Astrocyte (in vitro differentiated cells and primary cell): ENCODE measurements around the gene PFDN6. TPM values are rescaled to one million over a fixed set of nuclear protein-coding genes. Genes with fewer than 3 reads are reported as not detected.
A peak's percentile ranks its signal among the peaks of the same experiment; 100 is the strongest.

Source experiments
- DNase-seq: peaks from one replicate; pipeline ENCODE4 v3.0.0-alpha.2; 2010; ENCODE audit warnings: low read depth
- FAIRE-seq: peaks from 2 replicates; lab custom pipeline; 2011; peaks lifted over from hg19 to GRCh38; lab: Jason Lieb, UNC
- H2AFZ ChIP-seq: 2 replicates; pipeline ENCODE4 v1.6.0; 2012; ENCODE audit warnings: low read depth, low read length, inconsistent platforms
- H3K27ac ChIP-seq: 2 replicates; pipeline ENCODE4 v1.5.1; 2011; ENCODE audit warnings: low read depth, low read length, inconsistent platforms
- H3K27me3 ChIP-seq: 2 replicates; pipeline ENCODE4 v1.6.0; 2011; ENCODE audit warnings: low read length, inconsistent platforms; ENCODE audit not compliant: insufficient read depth
- H3K36me3 ChIP-seq: 2 replicates; pipeline ENCODE4 v1.5.1; 2011; ENCODE audit warnings: low read length, inconsistent platforms; ENCODE audit not compliant: insufficient read depth
- H3K4me1 ChIP-seq: 2 replicates; pipeline ENCODE4 v1.5.1; 2011; ENCODE audit warnings: low read length, inconsistent platforms; ENCODE audit not compliant: insufficient read depth
- H3K4me2 ChIP-seq: 2 replicates; pipeline ENCODE4 v1.6.0; 2012; ENCODE audit warnings: low read length, inconsistent platforms
- H3K4me3 ChIP-seq: 2 replicates; pipeline ENCODE4 v1.5.1; 2011; ENCODE audit warnings: low read depth, mild to moderate bottlenecking, low read length, inconsistent platforms; ENCODE audit not compliant: insufficient read depth
- H3K79me2 ChIP-seq: 2 replicates; pipeline ENCODE4 v1.6.0; 2012; ENCODE audit warnings: mild to moderate bottlenecking, low read length, inconsistent platforms; ENCODE audit not compliant: insufficient read depth
- H3K9ac ChIP-seq: 2 replicates; pipeline ENCODE4 v1.6.0; 2012; ENCODE audit warnings: mild to moderate bottlenecking, low read length, inconsistent platforms
- H3K9me3 ChIP-seq: 2 replicates; pipeline ENCODE4 v1.5.1; 2012; ENCODE audit warnings: low read depth, mild to moderate bottlenecking, low read length, inconsistent platforms; ENCODE audit not compliant: insufficient read depth
- H4K20me1 ChIP-seq: 2 replicates; pipeline ENCODE4 v1.6.0; 2012; ENCODE audit warnings: low read length, inconsistent platforms; ENCODE audit not compliant: insufficient read depth
- H3K27ac Mint-ChIP-seq: one replicate; pipeline ENCODE4 v1.8.0; 2021; ENCODE audit warnings: mild to moderate bottlenecking, mixed read lengths; ENCODE audit not compliant: unreplicated experiment
- H3K27me3 Mint-ChIP-seq: one replicate; pipeline ENCODE4 v1.8.0; 2021; ENCODE audit warnings: low read depth, mixed read lengths; ENCODE audit not compliant: unreplicated experiment
- H3K36me3 Mint-ChIP-seq: one replicate; pipeline ENCODE4 v1.8.0; 2021; ENCODE audit warnings: low read depth, mixed read lengths; ENCODE audit not compliant: unreplicated experiment
- H3K4me1 Mint-ChIP-seq: one replicate; pipeline ENCODE4 v1.8.0; 2021; ENCODE audit warnings: low read depth, mixed read lengths; ENCODE audit not compliant: unreplicated experiment
- H3K4me3 Mint-ChIP-seq: one replicate; pipeline ENCODE4 v1.8.0; 2021; ENCODE audit warnings: mild to moderate bottlenecking, moderate library complexity, mixed read lengths; ENCODE audit not compliant: unreplicated experiment
- H3K9me3 Mint-ChIP-seq: one replicate; pipeline ENCODE4 v1.8.0; 2021; ENCODE audit warnings: mild to moderate bottlenecking, mixed read lengths; ENCODE audit not compliant: unreplicated experiment
- EZH2 ChIP-seq: IDR thresholded peaks from 2 replicates; pipeline ENCODE4 v1.6.1; 2012; ENCODE audit warnings: mild to moderate bottlenecking, low read length, inconsistent platforms; ENCODE audit not compliant: insufficient read depth
- total RNA-seq: library from RNA; stranded (reverse); gene quantifications from 2 replicates; pipeline ENCODE4 v1.2.1, GENCODE V29; 2021
- TF ChIP-seq, protein P1 (sequence below): IDR thresholded peaks from 2 replicates; pipeline ENCODE4 v1.5.1; 2011; ENCODE audit warnings: low read depth, mild to moderate bottlenecking, inconsistent platforms, low read length, moderate library complexity; ENCODE audit not compliant: insufficient read depth

The PFDN6 gene
- total RNA-seq, 1 donor from 2014 or later: 56.7 TPM

DNA sequence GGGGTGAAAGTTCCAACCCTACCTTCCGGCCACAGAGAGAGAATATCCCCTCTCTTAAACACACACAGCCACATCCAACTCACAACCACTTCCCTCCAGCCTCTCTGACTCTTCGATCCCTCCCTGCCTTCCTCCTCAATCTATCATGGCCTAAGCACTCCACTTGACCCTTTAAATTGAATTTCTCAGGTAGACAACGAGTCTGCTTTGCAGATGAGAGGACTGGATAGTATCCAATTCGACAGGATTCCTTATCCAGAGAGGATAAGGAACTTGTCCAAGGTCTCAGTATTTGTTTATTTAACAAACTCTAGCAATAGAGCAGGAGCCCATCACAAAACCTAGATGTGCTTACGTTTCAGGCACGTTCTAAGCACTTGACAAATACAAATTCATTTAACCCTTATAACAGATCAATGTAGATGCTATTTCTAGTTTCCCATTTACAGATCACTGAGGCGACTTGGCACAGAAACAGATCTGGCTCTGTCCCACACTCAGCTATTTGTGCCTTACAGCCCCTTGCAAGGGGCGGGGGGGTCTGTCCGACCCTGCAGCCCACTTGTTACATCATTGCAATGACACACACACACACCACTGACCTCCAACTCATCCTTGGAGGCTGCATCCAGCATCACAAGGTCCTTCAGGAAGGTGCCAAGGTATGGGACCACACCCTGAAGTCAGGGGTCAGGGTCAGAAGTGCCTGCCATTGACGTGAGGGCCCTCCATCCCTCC lies 4.9 kb downstream of the PFDN6 start:
- Histone ChIP-seq H3K9me3 (no peaks in the 10 kb centered on the region), H3K4me1 (peaks cover 15% of the 10 kb centered on the region), H3K4me2 (no peak overlapping the region), H2AFZ (no peak overlapping the region), H3K79me2 (peaks cover 40% of the 10 kb centered on the region), H3K27me3 (no peaks in the 10 kb centered on the region), H3K27ac (no peak overlapping the region), H3K9ac (no peak overlapping the region), H3K36me3 (peaks cover 12% of the 10 kb centered on the region), H3K4me3 (no peak overlapping the region), H4K20me1 (peaks cover 5% of the 10 kb centered on the region)
- H3K27ac Mint-ChIP-seq: peak overlapping the region; percentile 41
- H3K4me3 Mint-ChIP-seq: peak overlapping the region; percentile 68
- H3K9me3 Mint-ChIP-seq: no peaks in the 10 kb centered on the region
- no peak for FAIRE-seq
- no peaks in the 10 kb centered on the region for H3K27me3 Mint-ChIP-seq
- no peak for DNase-seq
- TF ChIP-seq, protein P1, sequence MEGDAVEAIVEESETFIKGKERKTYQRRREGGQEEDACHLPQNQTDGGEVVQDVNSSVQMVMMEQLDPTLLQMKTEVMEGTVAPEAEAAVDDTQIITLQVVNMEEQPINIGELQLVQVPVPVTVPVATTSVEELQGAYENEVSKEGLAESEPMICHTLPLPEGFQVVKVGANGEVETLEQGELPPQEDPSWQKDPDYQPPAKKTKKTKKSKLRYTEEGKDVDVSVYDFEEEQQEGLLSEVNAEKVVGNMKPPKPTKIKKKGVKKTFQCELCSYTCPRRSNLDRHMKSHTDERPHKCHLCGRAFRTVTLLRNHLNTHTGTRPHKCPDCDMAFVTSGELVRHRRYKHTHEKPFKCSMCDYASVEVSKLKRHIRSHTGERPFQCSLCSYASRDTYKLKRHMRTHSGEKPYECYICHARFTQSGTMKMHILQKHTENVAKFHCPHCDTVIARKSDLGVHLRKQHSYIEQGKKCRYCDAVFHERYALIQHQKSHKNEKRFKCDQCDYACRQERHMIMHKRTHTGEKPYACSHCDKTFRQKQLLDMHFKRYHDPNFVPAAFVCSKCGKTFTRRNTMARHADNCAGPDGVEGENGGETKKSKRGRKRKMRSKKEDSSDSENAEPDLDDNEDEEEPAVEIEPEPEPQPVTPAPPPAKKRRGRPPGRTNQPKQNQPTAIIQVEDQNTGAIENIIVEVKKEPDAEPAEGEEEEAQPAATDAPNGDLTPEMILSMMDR: no peak
- TF ChIP-seq EZH2: no peak
- peaks cover 2% of the 10 kb centered on the region for H3K36me3 Mint-ChIP-seq
- H3K4me1 Mint-ChIP-seq: peaks cover 12% of the 10 kb centered on the region

DNA sequence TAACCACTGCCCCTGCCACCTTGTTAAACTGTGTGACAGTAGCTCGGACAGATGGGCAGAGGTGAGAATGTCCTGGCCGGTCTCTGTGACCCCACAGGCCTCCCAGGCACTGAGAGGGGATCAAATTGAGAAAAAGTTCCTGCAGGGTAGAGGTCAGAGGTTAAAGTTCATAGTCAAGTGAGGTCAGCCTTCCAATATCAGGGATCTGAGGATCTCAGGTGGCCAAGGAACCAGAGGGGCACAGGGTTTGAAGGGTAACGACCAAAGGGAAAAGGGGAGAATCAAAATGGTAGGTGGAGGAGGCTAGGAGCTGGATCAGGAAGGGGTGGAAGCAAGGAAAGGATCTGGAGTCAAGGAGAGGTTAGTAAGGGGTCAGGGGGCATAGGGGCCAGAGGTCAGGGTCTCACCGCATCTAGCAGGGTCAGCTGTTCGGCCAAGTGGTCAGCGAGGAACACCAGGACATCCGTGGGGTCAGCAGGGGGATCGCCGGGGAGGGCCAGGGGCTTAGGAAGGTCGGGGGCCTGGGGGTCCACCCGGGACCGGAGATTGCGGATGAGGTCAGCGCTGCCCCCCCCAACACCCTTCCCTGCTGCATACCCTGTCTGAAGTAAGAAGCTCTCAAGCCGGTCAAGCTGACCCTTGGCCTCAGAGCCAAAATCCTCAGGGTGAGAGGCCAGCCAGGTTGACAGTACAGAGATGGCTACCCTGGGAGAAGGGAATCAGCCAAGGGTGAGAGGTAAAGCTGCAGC lies 6.4 kb downstream of the PFDN6 start:
- peaks cover 12% of the 10 kb centered on the region for H3K4me1 Mint-ChIP-seq
- H3K36me3 Mint-ChIP-seq: peaks cover 7% of the 10 kb centered on the region
- Histone ChIP-seq H3K4me2 (no peak overlapping the region), H3K9ac (no peak overlapping the region), H3K4me1 (peaks cover 8% of the 10 kb centered on the region), H3K4me3 (no peak overlapping the region), H4K20me1 (peaks cover 14% of the 10 kb centered on the region), H2AFZ (no peak overlapping the region), H3K79me2 (peaks cover 26% of the 10 kb centered on the region), H3K9me3 (no peaks in the 10 kb centered on the region), H3K27ac (no peak overlapping the region), H3K27me3 (no peaks in the 10 kb centered on the region), H3K36me3 (peaks cover 12% of the 10 kb centered on the region)
- TF ChIP-seq EZH2: no peak
- TF ChIP-seq, protein P1: no peak
- DNase-seq: no peak
- no peak overlapping the region for H3K27ac Mint-ChIP-seq
- H3K9me3 Mint-ChIP-seq: no peaks in the 10 kb centered on the region
- no peaks in the 10 kb centered on the region for H3K27me3 Mint-ChIP-seq
- no peak for FAIRE-seq
- H3K4me3 Mint-ChIP-seq: peak overlapping the region; percentile 77
